DMS79 treated with DMSO at 0.1 percent for 48 hours (cell line): ENCODE results near the gene EYA3.

ENCODE experiments used
- DNase-seq: peaks from one replicate; lab custom pipeline; 2025; lab: John Stamatoyannopoulos, UW

Gene EYA3

DNA sequence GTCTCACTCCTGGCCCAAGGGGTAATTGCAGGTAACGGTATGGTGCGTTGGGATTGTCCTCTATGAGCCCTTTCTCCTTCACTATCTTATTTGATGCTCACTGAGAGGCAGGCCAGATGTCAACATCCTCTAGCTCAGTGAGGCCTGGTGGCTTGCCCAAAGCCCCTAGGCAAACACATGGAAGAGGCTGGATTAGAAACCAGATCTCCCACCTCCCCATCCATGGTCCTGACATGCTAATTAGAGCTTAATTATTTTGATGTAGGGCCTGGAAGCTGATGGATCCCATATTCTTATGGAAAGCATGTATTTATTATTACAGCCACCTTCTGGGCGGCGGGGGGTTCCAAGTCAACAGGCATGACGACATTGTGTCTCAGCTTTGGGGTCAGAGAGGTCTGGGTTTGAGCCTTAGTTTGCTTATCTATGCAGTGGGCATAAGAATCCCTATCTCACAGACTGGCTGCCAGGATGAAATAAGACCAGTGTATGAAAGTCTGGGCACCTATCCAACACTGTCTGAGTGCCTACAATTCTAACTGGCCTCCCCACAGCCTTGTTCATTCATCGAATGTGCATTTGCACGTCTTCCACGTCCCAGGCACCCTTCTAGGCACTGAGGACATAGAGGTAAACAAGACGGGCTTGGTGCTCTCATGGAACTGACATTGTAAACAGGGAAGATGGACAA lies 147.4 kb downstream of the EYA3 start:
- DNase-seq = no peak

DNA sequence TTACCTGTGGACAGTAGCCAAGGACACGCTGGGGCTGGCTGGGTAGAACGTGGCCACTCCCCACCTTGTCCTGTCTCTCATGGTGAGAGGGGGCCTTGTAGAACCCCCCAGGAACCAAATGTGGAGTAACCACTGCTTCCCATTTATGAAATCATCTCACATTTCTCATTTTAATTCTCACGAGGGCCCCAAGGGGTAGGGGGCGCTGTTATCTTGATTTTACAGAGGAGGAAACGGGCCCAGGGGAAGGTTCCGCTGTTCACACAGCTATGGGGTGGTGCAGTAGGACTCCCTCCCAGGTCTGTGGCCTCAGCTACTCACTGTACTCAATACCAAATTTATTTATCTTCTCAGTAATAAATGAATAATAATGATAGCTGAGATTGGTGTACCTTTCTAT lies 148.1 kb downstream of the EYA3 start:
- DNase-seq = no peak

DNA sequence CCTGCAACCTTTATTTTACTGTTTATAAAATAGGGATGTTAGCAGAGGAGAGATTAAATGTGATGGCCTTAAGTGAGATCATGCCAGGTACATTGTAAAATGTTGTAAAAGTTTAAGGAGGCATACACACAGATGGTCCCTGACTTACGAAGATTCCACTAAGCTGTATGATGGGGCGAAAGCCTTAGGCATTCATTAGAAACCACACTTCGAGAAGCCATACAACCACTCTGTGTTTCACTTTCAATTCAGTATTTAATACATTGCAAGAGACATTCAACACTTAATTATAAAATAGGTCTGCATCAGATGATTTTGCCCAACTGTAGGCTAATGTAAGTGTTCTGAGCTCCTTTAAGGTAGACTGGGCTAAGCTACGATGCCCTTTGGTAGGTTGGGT lies 149.9 kb downstream of the EYA3 start:
- no peak for DNase-seq

GRCh38 chr1:27937524-27937836 lies 150.9 kb downstream of the EYA3 start:
- DNase-seq = no peak

GRCh38 chr1:27936370-27936769 lies 152.0 kb downstream of the EYA3 start:
- no peak for DNase-seq

- peak; percentile 47 for DNase-seq
Measured at GRCh38 chr1:27935721-27936120, 152.7 kb downstream of the EYA3 start.

GRCh38 chr1:27934818-27935549 lies 153.4 kb downstream of the EYA3 start, which contains the start of gene SMPDL3B:
SMPDL3B (plus strand) TSS chr1:27935000; CDS start chr1:27935184, 184 bp downstream.
- peak; percentile 80 for DNase-seq

GRCh38 chr1:27931759-27932158 lies 156.7 kb downstream of the EYA3 start:
- DNase-seq = no peak

DNA sequence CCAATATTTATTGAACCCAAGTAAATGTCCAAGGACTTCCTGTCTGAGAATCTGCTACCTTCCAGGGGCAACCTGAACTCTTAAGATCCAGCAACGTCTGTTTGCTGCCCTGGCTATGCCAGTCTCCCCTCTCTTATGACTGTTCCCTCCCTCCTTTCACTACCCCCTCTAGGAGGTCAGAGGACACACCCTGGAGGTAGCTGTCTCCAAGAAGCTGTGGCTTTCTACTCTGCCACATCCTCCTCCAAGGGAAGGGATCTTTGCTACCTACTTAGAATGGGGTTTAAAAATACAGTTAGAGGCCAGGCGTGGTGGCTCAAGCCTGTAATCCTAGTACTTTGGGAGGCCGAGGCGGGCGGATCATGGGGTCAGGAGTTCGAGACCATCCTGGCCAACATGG lies 157.2 kb downstream of the EYA3 start:
- DNase-seq = no peak

DNA sequence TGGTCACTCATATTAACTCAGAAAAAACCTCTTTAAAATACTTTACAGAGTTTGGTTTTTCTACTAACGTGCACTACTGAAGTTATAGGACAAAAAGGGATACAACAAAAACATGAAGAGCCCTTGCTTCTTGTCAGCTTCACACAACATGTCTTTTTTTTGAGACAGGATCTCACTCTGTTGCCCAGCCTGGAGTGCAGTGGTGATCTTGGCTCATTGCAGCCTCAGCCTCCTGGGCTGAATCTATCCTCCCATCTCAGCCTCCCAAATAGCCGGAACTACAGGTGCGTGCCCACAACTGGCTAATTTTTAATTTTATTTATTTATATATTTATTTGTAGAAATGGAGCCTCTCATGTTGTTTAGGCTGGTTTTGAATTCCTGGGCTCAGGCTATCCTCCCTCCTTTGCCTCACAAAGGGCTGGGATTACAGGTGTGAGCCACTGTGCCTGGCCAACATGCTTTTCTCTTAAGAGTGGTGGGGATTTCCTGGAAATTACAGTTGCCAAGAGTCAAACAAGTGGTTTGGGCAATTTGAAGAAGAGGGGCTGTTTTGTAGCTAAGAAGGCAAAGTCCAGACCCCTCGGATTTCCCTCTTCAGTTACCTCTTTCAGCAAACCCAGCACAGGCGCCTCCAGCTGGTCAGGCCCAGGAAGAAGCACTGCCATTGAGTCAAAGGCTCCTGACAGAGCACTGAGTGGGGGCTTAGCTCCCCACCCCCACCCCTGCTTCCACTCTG lies 160.0 kb downstream of the EYA3 start:
- no peak for DNase-seq

DNA sequence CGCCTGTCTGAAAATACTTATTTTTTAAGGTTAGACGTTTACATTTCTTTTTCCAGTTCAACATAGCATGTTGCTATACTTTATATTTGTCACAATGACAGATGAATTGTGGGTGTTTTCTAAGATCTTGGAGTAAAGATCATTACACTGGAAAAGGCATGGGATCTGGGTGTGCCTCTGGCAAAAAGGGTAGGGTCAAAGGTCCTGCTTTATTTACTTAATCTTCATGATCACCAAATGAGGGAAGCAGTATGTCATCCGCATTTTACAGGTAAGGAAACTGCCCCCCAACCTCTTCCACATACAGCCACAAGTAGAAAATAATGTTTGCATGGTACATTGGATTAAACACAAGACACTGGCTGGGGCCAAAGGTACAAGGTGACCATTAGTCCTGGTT lies 166.1 kb downstream of the EYA3 start:
- no peak for DNase-seq
